MM.1S (cell line): ENCODE data around the gene TARBP1.

Experiments used
- EZH2 ChIP-seq: fragments of 300-600 bp; sonication (generic); optimal IDR thresholded peaks from 2 replicates; pipeline ENCODE3; 2017; ENCODE audit warnings: low read depth, mild to moderate bottlenecking, antibody characterized with exemption, low read length, mixed read lengths
- TF ChIP-seq, protein P1 (sequence below): fragments of 300-600 bp; sonication (generic); IDR thresholded peaks from 2 replicates; pipeline ENCODE4 v1.5.1; 2016; ENCODE audit warnings: antibody characterized with exemption, low read length, mixed read lengths

GRCh38 chr1:234460652-234461051, 18.3 kb downstream of the TARBP1 start:
- TF ChIP-seq, protein P1, sequence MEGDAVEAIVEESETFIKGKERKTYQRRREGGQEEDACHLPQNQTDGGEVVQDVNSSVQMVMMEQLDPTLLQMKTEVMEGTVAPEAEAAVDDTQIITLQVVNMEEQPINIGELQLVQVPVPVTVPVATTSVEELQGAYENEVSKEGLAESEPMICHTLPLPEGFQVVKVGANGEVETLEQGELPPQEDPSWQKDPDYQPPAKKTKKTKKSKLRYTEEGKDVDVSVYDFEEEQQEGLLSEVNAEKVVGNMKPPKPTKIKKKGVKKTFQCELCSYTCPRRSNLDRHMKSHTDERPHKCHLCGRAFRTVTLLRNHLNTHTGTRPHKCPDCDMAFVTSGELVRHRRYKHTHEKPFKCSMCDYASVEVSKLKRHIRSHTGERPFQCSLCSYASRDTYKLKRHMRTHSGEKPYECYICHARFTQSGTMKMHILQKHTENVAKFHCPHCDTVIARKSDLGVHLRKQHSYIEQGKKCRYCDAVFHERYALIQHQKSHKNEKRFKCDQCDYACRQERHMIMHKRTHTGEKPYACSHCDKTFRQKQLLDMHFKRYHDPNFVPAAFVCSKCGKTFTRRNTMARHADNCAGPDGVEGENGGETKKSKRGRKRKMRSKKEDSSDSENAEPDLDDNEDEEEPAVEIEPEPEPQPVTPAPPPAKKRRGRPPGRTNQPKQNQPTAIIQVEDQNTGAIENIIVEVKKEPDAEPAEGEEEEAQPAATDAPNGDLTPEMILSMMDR: no peak
- no peak for TF ChIP-seq EZH2
